ENCODE measurements around the gene DAB1.

Gene DAB1

DNA sequence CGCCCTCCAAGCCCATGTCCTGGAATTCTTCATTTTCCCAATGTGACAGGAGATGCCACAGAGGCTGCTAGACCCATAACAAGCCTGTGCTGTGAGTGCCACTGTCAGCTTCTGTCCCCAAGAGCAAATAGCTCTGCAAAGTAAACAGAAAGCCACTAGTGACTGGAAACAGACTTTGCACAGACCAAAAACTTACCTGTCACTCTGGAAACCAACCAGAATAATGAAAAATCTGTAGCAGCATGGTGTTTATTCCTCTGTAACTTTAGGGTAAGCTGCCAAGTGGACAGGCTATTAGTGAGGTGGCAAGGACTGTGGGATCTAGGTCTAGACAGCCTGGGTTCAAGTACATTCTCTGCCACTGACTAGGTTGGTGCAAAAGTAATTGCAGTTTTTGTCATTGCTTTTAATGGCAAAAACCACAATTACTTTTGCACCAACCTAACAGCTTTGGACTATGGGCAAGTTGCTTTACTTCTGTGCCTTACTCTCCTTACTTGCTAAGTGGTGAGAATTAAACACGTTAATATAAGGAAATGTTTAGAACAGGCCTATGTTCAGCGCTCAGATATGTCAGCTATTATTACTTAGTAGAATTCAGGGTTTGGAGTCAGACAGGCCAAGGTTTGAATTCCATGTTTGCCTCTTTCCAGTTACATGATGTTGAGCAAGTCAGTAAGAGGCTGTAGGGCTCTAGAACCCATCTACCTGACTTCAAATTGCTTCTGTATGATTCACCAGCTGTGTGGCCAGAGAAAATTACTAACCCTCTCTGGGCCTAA, 457.8 kb downstream of the DAB1 start, which contains the start of gene C8B:
Gene C8B (minus strand): TSS at position 100 of the 782 bp plus-strand sequence. CDS start 67 bp downstream, at position 33.
- no peak for DNase-seq

DNA sequence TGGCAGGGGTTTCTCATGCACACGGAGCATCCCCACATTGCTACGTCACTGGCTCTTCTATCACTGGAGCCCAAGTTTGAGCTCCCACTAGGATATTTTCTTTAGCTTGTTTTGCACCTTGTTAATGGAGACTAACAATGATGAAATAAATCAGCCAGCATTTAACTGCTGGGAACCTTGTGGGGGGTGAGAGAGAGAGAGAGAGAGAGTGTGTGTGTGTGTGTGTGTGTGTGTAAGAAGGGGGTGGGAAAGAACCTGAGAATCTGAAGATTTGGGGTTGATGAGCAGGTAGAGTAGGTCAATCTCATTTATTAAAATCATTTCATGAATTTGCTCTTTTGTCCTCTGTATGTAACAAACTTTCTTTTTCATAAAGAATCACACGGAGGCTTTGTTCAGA, 458.7 kb downstream of the DAB1 start:
- DNase-seq, result no peak

DNA sequence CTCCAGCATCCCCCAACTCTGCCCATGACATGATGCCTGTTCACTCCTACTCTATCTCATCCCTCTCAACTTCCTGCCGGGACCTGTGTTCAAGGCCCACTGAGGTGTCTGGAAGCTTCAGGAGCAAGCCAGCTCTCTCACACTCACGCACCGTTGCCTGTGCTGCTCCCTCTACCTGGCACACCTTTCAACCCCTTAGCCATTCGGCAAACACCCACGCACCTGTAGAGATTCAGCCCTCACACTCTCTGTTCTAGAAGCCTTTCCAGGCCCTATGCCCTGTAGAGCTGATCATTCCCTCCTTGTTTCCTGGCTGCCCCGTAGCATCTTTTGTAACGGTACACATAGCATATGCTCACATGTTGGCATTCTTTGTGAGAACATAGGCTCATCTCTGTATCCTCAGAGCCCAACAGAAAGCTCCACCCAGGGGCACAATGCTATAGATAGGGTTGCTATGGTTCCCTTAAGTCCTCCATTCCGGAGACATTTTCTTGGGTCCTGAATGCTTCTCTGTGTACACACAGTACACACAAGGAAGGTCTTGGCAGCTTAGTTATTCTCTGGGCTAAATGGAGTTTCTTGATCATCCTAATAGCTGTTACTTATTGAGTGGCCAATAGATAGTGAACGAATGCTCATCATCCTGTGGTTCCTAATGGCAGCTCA, 459.4 kb downstream of the DAB1 start:
- DNase-seq, result no peak

DNA sequence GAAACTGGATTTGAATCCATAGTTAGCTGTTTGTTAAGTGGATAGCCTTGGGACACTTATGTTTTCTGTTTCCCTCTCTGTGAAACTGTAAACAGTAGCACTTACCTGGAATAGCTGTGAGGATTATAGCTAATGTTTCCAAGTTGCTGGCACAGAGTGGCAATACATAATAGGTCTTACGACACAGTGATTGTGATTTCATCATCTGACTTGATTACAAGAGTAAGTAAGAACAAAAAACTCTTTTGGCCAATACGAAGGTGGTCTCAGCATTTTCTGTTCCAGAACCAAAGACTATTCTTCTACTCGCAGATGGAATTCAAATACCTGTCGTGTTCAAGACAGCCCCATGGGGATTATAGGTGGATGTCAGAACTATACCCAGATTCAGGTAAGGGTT, 460.2 kb downstream of the DAB1 start:
- DNase-seq, result no peak

DNA sequence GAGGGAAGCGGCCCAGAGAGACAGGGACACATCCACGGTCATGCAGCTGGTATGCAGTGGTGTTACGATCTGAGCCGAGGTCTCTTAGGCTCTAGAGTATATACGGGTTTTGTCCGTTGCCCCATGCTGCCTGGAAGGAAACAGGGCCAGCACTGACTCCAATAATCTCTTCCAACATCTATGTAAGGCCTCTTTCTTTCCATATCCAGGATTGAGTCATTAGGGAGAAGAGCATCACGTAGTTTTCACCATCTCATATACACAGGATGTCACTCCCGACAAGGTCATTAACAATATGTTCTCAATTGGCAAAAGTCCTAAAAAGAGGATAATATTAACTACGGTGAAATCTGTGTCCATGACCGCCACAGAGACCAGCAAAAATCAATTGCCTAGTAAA, 462.4 kb downstream of the DAB1 start:
- DNase-seq, result no peak

DNA sequence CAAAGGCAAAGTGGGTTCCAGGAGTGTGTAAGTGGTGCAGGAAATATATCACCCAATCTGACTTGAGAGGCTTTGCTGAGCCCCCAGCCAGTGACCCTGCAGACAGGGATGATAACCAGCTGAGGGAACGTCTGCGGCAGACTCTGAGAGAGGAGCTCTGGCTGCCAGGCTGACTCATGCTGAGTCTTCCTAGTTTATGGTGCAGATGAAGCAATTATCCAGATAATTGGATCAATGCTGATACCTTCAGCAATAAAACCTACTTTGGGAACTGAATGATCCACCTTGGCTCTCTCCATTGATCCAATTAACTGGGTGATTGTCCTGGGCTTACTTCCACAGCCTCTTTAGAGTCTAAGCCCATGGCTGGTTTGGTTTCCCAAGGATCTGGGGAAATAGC, 465.3 kb downstream of the DAB1 start:
- DNase-seq, result no peak

DNA sequence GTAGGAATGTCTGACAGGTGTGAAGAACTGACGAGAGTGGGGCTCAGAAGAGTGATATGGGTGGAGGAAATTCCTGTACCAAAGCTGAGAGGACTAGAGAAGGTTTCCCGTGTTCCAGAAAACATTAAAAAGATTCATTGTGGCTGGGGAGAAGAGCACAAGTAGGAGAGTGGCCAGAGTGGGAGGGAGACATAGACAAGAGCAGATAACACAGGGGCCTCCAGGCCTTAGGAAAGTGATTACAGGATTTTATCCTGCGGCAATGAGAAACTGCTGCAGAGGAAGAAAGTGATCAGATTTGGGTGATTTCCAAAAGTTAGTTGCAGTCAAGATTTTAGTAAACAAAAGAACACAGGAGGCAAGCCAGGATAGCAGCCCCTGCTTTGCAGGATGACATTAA, 465.9 kb downstream of the DAB1 start:
- DNase-seq, result no peak

DNA sequence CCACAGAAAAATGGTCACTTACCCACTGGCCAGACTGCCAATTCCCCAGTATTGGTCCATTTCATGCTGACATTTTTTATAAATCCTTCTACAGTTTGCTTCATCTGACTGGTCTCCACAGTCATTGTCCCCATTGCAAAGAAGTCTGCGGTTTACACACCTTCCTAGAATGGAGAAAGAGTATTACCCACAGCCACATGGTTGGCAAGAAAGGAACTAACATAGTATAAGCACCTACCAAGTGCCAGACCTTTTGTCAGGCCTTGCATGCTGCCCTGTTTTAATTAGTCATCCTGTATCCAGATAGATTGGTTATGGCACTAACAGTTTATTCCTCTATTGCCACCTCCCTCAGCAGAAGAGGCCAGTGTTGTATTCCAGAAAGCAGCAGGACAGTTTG, 469.2 kb downstream of the DAB1 start:
- DNase-seq, result no peak

DNA sequence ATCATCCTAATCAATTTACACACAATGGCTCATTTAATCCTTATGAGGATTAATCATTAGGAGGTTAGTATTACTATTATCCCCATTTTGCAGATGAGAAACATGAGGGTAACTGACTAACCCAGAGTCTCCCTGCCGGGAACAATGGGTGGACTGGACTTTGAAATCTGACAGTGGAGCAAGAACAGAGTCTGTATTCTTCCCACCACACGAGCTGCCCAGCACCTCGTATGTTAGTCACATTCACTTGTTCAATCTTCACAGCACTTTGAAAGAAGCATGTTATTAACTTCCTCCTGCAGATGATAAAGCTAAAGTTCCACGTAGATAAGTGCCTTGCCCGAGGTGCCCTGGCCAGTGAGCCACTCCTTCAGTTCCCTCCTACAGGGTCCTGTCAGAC, 470.5 kb downstream of the DAB1 start:
- no peak for DNase-seq

DNA sequence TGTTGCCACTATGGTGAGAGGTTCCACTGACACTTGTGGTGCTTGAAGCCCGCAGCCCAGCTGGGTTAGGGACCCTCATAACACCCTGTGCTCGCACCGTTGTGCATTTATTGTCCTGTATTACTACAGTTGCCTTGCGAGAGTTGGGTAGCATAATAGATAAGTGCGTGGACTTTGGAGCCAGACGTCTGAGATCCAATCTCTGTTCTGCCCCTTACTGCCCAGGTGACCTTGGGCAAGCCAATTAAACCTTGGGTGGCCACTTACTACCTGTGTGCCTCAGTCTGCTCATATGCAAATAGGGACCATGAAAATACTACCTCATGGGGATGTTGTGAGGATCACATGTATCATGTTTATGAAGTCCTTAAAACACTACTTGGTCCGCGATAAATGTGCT, 471.4 kb downstream of the DAB1 start:
- DNase-seq, result no peak

DNA sequence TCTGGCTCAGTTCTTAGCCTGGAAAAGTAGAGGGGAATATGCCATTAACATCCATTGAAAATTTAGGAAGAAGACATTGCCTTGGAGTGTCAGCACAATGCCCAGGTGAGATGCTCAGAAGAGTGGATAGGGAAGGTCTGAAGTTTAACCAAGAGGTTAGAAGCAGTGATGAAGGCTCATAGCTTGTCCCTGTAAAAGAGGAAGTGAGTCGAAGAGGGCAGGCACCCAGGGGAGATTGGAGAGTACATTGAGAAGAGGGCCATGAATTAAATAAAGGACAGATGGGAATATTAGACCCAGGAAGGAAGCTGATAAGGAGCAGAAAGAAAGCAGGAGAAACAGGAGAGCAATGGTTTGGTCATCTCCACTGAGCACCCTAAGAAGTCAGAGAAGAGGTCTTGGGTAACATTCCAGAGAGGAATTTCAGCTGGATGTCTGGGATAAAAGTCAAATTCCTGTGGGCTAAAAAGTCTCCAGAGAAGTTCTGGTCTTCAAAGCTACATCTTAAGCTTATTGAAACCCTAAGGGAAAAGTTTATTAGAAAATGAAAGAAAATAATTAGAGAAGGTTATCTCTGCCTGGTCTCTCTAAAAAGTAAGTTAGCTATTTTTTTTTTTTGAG, 475.3 kb downstream of the DAB1 start:
- no peak for DNase-seq
